ENCODE data around the gene KAZALD1. TPM values are rescaled to one million over a fixed set of nuclear protein-coding genes. Genes with fewer than 3 reads are reported as not detected.

The KAZALD1 gene
- total RNA-seq, 2 experiments from 2014 or later, result 0.72 to 0.90 TPM

- peak; percentile 72 for DNase-seq
- H3K36me3 Mint-ChIP-seq (ENCODE audit: low read depth), result no peaks in the 10 kb centered on the region
- H3K9me3 Mint-ChIP-seq, result no peaks in the 10 kb centered on the region
- TF ChIP-seq CTCF (IDR thresholded peaks at IDR 0.05), result peak; percentile 46
- POLR2A ChIA-PET, result interaction anchor here (1.2 to 1.3 kb wide), 2 partner anchors 19 to 34 kb away, joined by 3 to 4 read pairs; no protein-coding TSS in a partner anchor
- no peak overlapping the region for H3K27ac Mint-ChIP-seq
- H3K4me1 Mint-ChIP-seq (ENCODE audit: low read depth), result peaks cover 26% of the 10 kb centered on the region
- peak overlapping the region; percentile 51 for H3K4me3 Mint-ChIP-seq
- peaks cover 43% of the 10 kb centered on the region for H3K27me3 Mint-ChIP-seq
- CTCF ChIA-PET, result interaction anchor here (0.6 to 23.2 kb wide), 11 partner anchors 10 to 506 kb away, joined by 3 to 655 read pairs (median 10); partner anchors contain the start of genes PDZD7 and SFXN3
- intact Hi-C loops (cut with micrococcal nuclease), result no loop called here
- ATAC-seq, result peak; percentile 65
Measured at GRCh38 chr10:101066146-101066895, 4.5 kb downstream of the KAZALD1 start.

GRCh38 chr10:101066896-101067355 is 5.1 kb downstream of the KAZALD1 start:
- TF ChIP-seq CTCF (IDR thresholded peaks at IDR 0.05), result no peak
- peaks cover 25% of the 10 kb centered on the region for H3K4me1 Mint-ChIP-seq (ENCODE audit: low read depth)
- no peaks in the 10 kb centered on the region for H3K9me3 Mint-ChIP-seq
- CTCF ChIA-PET, result interaction anchor here (0.7 to 23.2 kb wide), 15 partner anchors 9 to 536 kb away, joined by 3 to 655 read pairs (median 7); partner anchors contain the start of genes PDZD7 and SFXN3
- intact Hi-C loops (cut with micrococcal nuclease), result no loop called here
- peak overlapping the region; percentile 74 for H3K4me3 Mint-ChIP-seq
- ATAC-seq (no peak), DNase-seq (no peak)
- no peaks in the 10 kb centered on the region for H3K36me3 Mint-ChIP-seq (ENCODE audit: low read depth)
- POLR2A ChIA-PET, result interaction anchor here (1.0 to 1.3 kb wide), 2 partner anchors 20 to 24 kb away, joined by 3 to 4 read pairs; no protein-coding TSS in a partner anchor
- no peak overlapping the region for H3K27ac Mint-ChIP-seq
- peaks cover 47% of the 10 kb centered on the region for H3K27me3 Mint-ChIP-seq

GRCh38 chr10:101067356-101068083 is 5.7 kb downstream of the KAZALD1 start:
- H3K4me3 Mint-ChIP-seq, result peak overlapping the region; percentile 74
- intact Hi-C loops (cut with micrococcal nuclease), result no loop called here
- ChIA-PET POLR2A (interaction anchor here (1.0 to 1.3 kb wide), 2 partner anchors 20 to 24 kb away, joined by 3 to 4 read pairs; no protein-coding TSS in a partner anchor), CTCF (interaction anchor here (0.7 to 23.2 kb wide), 17 partner anchors 7 to 535 kb away, joined by 3 to 655 read pairs (median 7); partner anchors contain the start of genes PDZD7 and SFXN3)
- ATAC-seq (peak; percentile 77), DNase-seq (peak; percentile 88)
- TF ChIP-seq CTCF (IDR thresholded peaks at IDR 0.05), result peak; percentile 88
- peaks cover 22% of the 10 kb centered on the region for H3K4me1 Mint-ChIP-seq (ENCODE audit: low read depth)
- no peaks in the 10 kb centered on the region for H3K36me3 Mint-ChIP-seq (ENCODE audit: low read depth)
- peaks cover 52% of the 10 kb centered on the region for H3K27me3 Mint-ChIP-seq
- no peaks in the 10 kb centered on the region for H3K9me3 Mint-ChIP-seq
- H3K27ac Mint-ChIP-seq, result no peak overlapping the region

- H3K27ac Mint-ChIP-seq, result no peak overlapping the region
- H3K9me3 Mint-ChIP-seq, result no peaks in the 10 kb centered on the region
- ATAC-seq, result no peak
- CTCF ChIA-PET, result interaction anchor here (0.8 to 23.2 kb wide), 5 partner anchors 9 to 72 kb away, joined by 4 to 655 read pairs (median 18); no protein-coding TSS in a partner anchor
- no peak overlapping the region for H3K4me3 Mint-ChIP-seq
- intact Hi-C loops (cut with micrococcal nuclease), result no loop called here
- no peak for DNase-seq
- POLR2A ChIA-PET, result no interaction called here
- H3K36me3 Mint-ChIP-seq (ENCODE audit: low read depth), result no peaks in the 10 kb centered on the region
- H3K4me1 Mint-ChIP-seq (ENCODE audit: low read depth), result peaks cover 18% of the 10 kb centered on the region
- TF ChIP-seq CTCF (IDR thresholded peaks at IDR 0.05), result no peak
- H3K27me3 Mint-ChIP-seq, result peaks cover 55% of the 10 kb centered on the region
Measured at GRCh38 chr10:101069441-101069840, 7.7 kb downstream of the KAZALD1 start.

Data from activated CD8-positive, alpha-beta T cell treated with anti-CD3 and anti-CD28 coated beads for 36 hours (primary cell).